ENCODE results near the gene CHRNB4. TPM values are rescaled to one million over a fixed set of nuclear protein-coding genes. Genes with fewer than 3 reads are reported as not detected.

The CHRNB4 gene
- total and polyA plus RNA-seq, 2 of the 8 experiments (the other 6 are each of a cell fraction or from before 2014, with no cell fraction given), result 2.4 to 4.5 TPM

DNA sequence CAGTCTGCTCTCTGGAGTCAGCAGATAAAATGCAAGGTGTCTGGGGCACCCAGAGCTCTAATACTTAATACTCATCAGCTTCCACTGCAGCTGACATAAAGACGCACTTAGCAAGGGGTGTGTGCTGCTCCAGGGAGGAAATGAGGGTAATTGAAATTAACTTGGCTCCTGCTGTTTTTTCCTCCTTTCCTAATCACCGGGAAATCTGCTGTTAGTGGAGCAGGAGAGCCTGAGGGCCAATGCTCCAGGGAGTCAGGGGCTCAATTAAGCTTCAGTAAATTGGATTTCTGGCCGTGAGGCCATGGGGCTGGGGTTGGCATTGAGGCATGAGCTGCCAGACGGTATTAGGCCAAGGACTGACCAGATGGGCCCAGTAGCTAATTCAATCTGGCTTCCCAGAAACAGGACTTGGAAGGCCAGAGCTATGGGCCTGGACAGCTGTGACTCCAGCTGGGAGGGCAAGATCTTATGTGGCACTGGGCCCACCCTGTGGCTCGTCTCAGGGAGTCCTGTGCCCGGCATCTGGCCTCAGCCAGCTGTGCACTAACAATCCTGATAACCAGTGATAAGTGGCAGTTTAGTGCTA is 30.7 kb upstream of the CHRNB4 start:
- no peaks in the 10 kb centered on the region for H3K79me1 ChIP-seq (ENCODE audit: low read depth, low read length)
- H2BK12ac ChIP-seq (ENCODE audit: low read depth, low read length), result peak overlapping the region; percentile 46; the same call in 1 of the 2 replicates
- no peaks in the 10 kb centered on the region for H3K9me3 ChIP-seq (ENCODE audit: insufficient read depth in 2 of 2, low read depth in 1 of 2, low read length in 1 of 2)
- H2BK5ac ChIP-seq (ENCODE audit: low read depth, low read length), result peak overlapping the region; percentile 55; the same call in 1 of the 2 replicates
- peaks cover 7 to 24% (median 16%) of the 10 kb centered on the region in 4 experiments for H3K4me1 ChIP-seq (replicated peaks in 1 of 4; ENCODE audit: control insufficient read depth in 3 of 4, insufficient read depth in 4 of 4, low read length in 3 of 4)
- no peak overlapping the region for H2AFZ ChIP-seq (ENCODE audit: low read length)
- H3K23me2 ChIP-seq (ENCODE audit: low read depth, low read length), result no peaks in the 10 kb centered on the region
- H3K14ac ChIP-seq (ENCODE audit: insufficient read length), result no peak overlapping the region
- FAIRE-seq (no peak), DNase-seq (ENCODE audit: low read depth in 1 of 2, low spot score in 2 of 2) (peak; percentile 49 to 60)
- no peak overlapping the region for H3K27ac ChIP-seq (ENCODE audit: low read depth, low read length)
- H2AK5ac ChIP-seq (ENCODE audit: low read depth, low read length), result no peak overlapping the region
- no peak overlapping the region for H3K56ac ChIP-seq (replicated peaks; ENCODE audit: insufficient read length, low read depth, low read length)
- H2BK120ac ChIP-seq (replicated peaks; ENCODE audit: low read depth, low read length), result no peak overlapping the region
- H4K8ac ChIP-seq (ENCODE audit: extremely low read depth, insufficient read depth, low read length), result peak overlapping the region; percentile 61; the same call in 1 of the 2 replicates
- no peak overlapping the region for H3K4me3 ChIP-seq (ENCODE audit: extremely low read depth in 1 of 4, insufficient read depth in 2 of 4, low read depth in 3 of 4, low read length in 4 of 4)
- CTCF ChIA-PET (ENCODE audit: partially characterized antibody), result interaction anchor here (0.7 to 4.1 kb wide), 12 partner anchors 10 to 90 kb away, joined by 3 to 23 read pairs (median 4); partner anchors contain the start of gene CHRNA3
- no peak overlapping the region for H3K4ac ChIP-seq (replicated peaks; ENCODE audit: insufficient read length, low read depth, low read length)
- no peaks in the 10 kb centered on the region for H3K79me2 ChIP-seq (ENCODE audit: control insufficient read depth in 1 of 2, insufficient read depth in 2 of 2, low read length in 2 of 2)
- H4K91ac ChIP-seq (replicated peaks; ENCODE audit: insufficient read length, low read length), result peak overlapping the region; percentile 63
- no peaks in the 10 kb centered on the region for H3K36me3 ChIP-seq (ENCODE audit: control insufficient read depth in 2 of 4, insufficient read depth in 4 of 4, low read length in 3 of 4)
- no peak overlapping the region for H3K23ac ChIP-seq (ENCODE audit: insufficient read length)
- peak overlapping the region; percentile 1 to 22; a peak in 1 of 4 replicates for H3K4me2 ChIP-seq (ENCODE audit: insufficient read depth in 1 of 2, low read depth in 2 of 2, low read length in 2 of 2)
- no peak overlapping the region for H4K5ac ChIP-seq (ENCODE audit: insufficient read length, low read depth, low read length)
- H3K18ac ChIP-seq (ENCODE audit: extremely low read depth, low read length), result peak overlapping the region; percentile 62; the same call in 1 of the 2 replicates
- H2BK15ac ChIP-seq (ENCODE audit: low read length), result no peak overlapping the region
- peaks cover 0 to 6% (median 4%) of the 10 kb centered on the region in 4 experiments; a peak in 3 of 7 replicates for H3K27me3 ChIP-seq (replicated peaks in 1 of 4; ENCODE audit: control insufficient read depth in 3 of 4, extremely low read depth in 1 of 4, insufficient read depth in 3 of 4, low read length in 3 of 4)
- POLR2A ChIA-PET (ENCODE audit: partially characterized antibody), result no interaction called here
- WGBS, 2 experiments (ENCODE audit: extremely low coverage in 1 of 2, insufficient coverage in 1 of 2, insufficient read length in 1 of 2, insufficient replicate concordance in 2 of 2, low coverage in 1 of 2, low lambda C conversion rate in 2 of 2, missing lambda C conversion rate in 1 of 2), result 31% methylated on average over 6 of the region's 6 CpGs; no CpG with 5 or more reads in 1 of the 2 experiments
- no peak overlapping the region for H2BK20ac ChIP-seq (ENCODE audit: low read length)
- H3K9ac ChIP-seq (replicated peaks in 1 of 4; ENCODE audit: extremely low read depth in 1 of 4, low read depth in 3 of 4, low read length in 3 of 4), result no peak overlapping the region
- no peaks in the 10 kb centered on the region for H4K20me1 ChIP-seq (replicated peaks in 1 of 2; ENCODE audit: control insufficient read depth in 1 of 2, insufficient read depth in 2 of 2, low read length in 2 of 2)
- TF ChIP-seq NANOG (IDR thresholded peaks at IDR 0.05; ENCODE audit: insufficient read depth, low read depth, low read length, poor library complexity, severe bottlenecking), result peak; percentile 85
- TF ChIP-seq TBP (IDR thresholded peaks at IDR 0.05; ENCODE audit: low read depth, low read length), result no peak
- TF ChIP-seq BCL11A (IDR thresholded peaks at IDR 0.05; ENCODE audit: low read depth in 2 of 2, low read length in 2 of 2), result no peak
- TF ChIP-seq NRF1 (IDR thresholded peaks at IDR 0.05; ENCODE audit: low read depth, low read length), result no peak
- no peak for TF ChIP-seq PHF8 (conservative IDR thresholded peaks at IDR 0.05; ENCODE audit: low read depth, low read length)
- TF ChIP-seq CTBP2 (IDR thresholded peaks at IDR 0.05; ENCODE audit: borderline replicate concordance, insufficient read depth, insufficient read length, low read length), result no peak
- TF ChIP-seq, protein P1, sequence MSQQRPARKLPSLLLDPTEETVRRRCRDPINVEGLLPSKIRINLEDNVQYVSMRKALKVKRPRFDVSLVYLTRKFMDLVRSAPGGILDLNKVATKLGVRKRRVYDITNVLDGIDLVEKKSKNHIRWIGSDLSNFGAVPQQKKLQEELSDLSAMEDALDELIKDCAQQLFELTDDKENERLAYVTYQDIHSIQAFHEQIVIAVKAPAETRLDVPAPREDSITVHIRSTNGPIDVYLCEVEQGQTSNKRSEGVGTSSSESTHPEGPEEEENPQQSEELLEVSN (IDR thresholded peaks at IDR 0.05), result no peak
